Vagina (tissue), 2 donors: ENCODE measurements around the gene SPRYD4.

Source experiments
- POLR2A ChIP-seq, 2 donors: fragments of 450-650 bp; IDR thresholded peaks; one replicate each; pipeline ENCODE4 v1.6.1; 2017; ENCODE audit warnings: antibody characterized with exemption in 2 of 2, mild to moderate bottlenecking in 2 of 2, moderate library complexity in 2 of 2
- TF ChIP-seq, protein P1 (sequence below), 3 experiments: fragments of 450-650 bp in 2 of 3; fragments of 200-600 bp in 1 of 3; sonication (generic) in 1 of 3; IDR thresholded peaks; one replicate each; pipeline ENCODE4 v1.5.1; 2017 to 2019; ENCODE audit warnings: antibody characterized with exemption in 3 of 3, mild to moderate bottlenecking in 2 of 3, moderate library complexity in 2 of 3

DNA sequence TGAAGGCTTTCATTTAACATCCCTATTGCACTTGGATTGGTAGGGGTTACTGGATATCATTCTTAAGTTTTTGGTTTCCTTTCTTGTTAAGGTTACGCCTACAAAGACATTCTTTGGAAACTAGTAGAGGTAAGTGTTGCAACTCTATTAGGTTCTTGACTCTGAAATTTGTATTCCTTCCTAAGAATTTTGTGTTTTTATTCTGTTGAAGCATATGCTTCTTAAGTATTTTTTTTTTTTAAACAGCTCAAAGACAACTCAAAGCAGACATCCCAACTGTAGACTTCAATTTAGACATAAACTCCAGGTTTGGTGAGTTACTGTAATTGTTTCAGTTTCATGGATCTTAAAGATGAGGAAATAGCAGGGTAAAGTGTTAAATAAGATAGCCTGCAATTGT lies 52.1 kb downstream of the SPRYD4 start:
- TF ChIP-seq, protein P1, sequence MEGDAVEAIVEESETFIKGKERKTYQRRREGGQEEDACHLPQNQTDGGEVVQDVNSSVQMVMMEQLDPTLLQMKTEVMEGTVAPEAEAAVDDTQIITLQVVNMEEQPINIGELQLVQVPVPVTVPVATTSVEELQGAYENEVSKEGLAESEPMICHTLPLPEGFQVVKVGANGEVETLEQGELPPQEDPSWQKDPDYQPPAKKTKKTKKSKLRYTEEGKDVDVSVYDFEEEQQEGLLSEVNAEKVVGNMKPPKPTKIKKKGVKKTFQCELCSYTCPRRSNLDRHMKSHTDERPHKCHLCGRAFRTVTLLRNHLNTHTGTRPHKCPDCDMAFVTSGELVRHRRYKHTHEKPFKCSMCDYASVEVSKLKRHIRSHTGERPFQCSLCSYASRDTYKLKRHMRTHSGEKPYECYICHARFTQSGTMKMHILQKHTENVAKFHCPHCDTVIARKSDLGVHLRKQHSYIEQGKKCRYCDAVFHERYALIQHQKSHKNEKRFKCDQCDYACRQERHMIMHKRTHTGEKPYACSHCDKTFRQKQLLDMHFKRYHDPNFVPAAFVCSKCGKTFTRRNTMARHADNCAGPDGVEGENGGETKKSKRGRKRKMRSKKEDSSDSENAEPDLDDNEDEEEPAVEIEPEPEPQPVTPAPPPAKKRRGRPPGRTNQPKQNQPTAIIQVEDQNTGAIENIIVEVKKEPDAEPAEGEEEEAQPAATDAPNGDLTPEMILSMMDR (IDR thresholded peaks at IDR 0.05): no peak
- no peak for TF ChIP-seq POLR2A (IDR thresholded peaks at IDR 0.05)
